Tibial nerve (tissue), 4 donors: Measurements from ENCODE around the gene ZSCAN31. TPM values are rescaled to one million over a fixed set of nuclear protein-coding genes. Genes with fewer than 3 reads are reported as not detected.
A peak's percentile ranks its signal among the peaks of the same experiment; 100 is the strongest.

ENCODE experiments used
- DNase-seq, 2 donors: peaks; one replicate each; pipeline ENCODE4 v3.0.0-alpha.2; 2019; ENCODE audit warnings: low spot score in 2 of 2
- H3K27ac ChIP-seq, 4 donors: fragments of 200-600 bp; sonication (generic) in 3 of 4; one replicate each; pipeline ENCODE4 v1.5.1; 2017 to 2019; ENCODE audit warnings: mild to moderate bottlenecking in 1 of 4
- H3K27me3 ChIP-seq, 2 donors: fragments of 200-600 bp; sonication (generic) in 1 of 2; one replicate each; pipeline versions ENCODE4 v1.5.1 to v1.6.0; 2017 to 2019
- H3K36me3 ChIP-seq, 3 donors: fragments of 200-600 bp; sonication (generic); one replicate each; pipeline ENCODE4 v1.5.1; 2018 to 2019
- H3K4me1 ChIP-seq, 4 donors: fragments of 200-600 bp; sonication (generic) in 3 of 4; one replicate each; pipeline ENCODE4 v1.5.1; 2017 to 2019
- H3K4me3 ChIP-seq, 4 donors: fragments of 200-600 bp; sonication (generic) in 3 of 4; one replicate each; pipeline ENCODE4 v1.5.1; 2017 to 2019; ENCODE audit warnings: mild to moderate bottlenecking in 1 of 4, moderate library complexity in 1 of 4
- H3K9me3 ChIP-seq, 4 donors: fragments of 200-600 bp; sonication (generic) in 3 of 4; one replicate each; pipeline ENCODE4 v1.5.1; 2017 to 2019
- EP300 ChIP-seq, 2 donors: sonication (generic); formaldehyde crosslinking; IDR thresholded peaks; one replicate each; pipeline ENCODE4 v1.6.1; 2017; ENCODE audit warnings: antibody characterized with exemption in 2 of 2, mild to moderate bottlenecking in 1 of 2
- POLR2A ChIP-seq, 2 donors: fragments of 450-650 bp; IDR thresholded peaks; one replicate each; pipeline ENCODE4 v1.6.1; 2017; ENCODE audit warnings: antibody characterized with exemption in 2 of 2, mild to moderate bottlenecking in 2 of 2, moderate library complexity in 2 of 2
- WGBS, 2 donors: methylation state at CpG; one replicate each; pipeline ENCODE4 v1.1.5; 2018; 5-methylcytosine and 5-hydroxymethylcytosine counted together
- total RNA-seq, 4 donors: library from RNA; depleted of rRNA; stranded (reverse); fragments of >200 nt; gene quantifications; one replicate each; pipeline ENCODE4 v1.1.0, GENCODE V29; 2016
- TF ChIP-seq, protein P1 (sequence below), 5 experiments: fragments of 200-600 bp in 3 of 5; fragments of 450-650 bp in 2 of 5; sonication (generic) in 3 of 5; IDR thresholded peaks; one replicate each; pipeline ENCODE4 v1.5.1; 2016 to 2019; ENCODE audit warnings: antibody characterized with exemption in 5 of 5, mild to moderate bottlenecking in 3 of 5, moderate library complexity in 2 of 5

ZSCAN31 gene
- total RNA-seq, 4 donors from 2014 or later = 6.3 to 12.8 (median 9.2) TPM

DNA sequence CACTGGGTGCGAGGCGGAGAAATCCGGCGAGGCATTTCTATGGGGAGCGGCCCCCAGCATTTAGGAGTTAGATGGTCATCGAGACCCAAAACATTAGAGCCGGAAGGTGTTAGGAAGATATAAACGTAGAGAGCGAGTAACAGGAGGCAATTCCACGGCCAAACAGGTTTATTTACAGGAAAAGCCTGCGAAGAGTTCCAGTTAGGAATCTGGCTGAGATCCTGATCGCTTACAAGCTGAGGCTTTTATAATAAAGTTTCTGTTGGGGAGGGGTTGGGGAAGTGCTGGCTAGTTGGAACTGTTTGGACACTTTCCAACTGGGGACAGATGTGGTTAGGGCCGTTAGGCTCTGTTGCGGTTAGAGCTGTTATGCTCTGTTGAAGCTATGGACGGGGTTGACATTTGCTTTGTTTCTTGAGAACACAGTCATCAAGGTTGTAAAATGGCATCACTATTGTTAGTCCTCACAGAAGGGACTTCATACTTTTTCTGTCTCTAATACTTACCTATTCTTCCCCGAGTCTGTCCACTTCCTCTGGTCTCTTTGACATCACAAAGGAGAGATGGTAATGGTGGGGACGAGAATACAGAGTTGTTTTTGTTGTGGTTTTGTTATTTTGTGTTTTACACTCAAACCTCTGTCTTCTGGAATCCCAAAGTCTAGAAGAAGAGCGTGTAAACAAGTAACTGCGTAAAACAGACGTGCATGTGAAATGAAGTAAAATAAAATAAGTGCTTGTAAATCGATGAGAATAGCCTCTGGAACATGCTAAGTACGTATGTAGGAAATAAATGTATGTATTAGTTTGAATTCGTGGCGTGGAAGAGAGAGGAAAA is 554 bp upstream of the ZSCAN31 start:
- H3K4me1 ChIP-seq = peaks cover 0 to 24% (median 8%) of the 10 kb centered on the region in 4 donors
- H3K4me3 ChIP-seq = peak overlapping the region; percentile 50 to 92 (median 70)
- peak in 1 of 2 donors; percentile 40 for DNase-seq
- H3K9me3 ChIP-seq = no peaks in the 10 kb centered on the region
- TF ChIP-seq POLR2A (IDR thresholded peaks at IDR 0.05) = no peak
- H3K36me3 ChIP-seq = peaks cover 0 to 4% (median 0%) of the 10 kb centered on the region in 3 donors
- no peaks in the 10 kb centered on the region for H3K27me3 ChIP-seq
- peak overlapping the region; percentile 93 to 99 (median 94) for H3K27ac ChIP-seq
- 9 to 10% methylated on average over 24 of the region's 24 CpGs for WGBS, 2 donors

DNA sequence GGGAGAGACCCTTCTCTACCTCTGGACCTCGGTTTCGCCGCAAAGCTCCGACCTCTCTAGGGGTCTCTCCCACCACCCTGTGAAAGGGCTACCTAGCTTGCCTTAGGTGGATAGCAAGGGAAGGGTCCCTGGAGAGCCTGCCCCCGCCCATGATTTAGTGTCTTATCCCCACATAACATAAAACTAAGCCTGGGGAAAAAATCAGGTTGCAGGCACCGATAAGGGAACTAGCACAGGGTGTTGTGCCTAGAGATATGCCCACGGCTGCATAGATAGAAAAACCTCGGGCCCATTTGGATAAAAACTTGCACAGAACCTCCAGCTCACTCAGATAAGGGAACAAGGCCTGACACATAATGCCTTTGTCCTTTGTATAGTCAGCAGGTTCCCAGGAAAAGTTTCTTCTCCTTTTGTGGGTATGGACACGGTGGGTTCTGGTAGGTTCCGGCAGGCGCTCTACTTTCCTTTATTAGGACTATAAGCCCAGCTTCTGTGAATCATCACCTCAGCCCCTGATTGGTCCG is 846 bp downstream of the ZSCAN31 start:
- TF ChIP-seq, protein P1, sequence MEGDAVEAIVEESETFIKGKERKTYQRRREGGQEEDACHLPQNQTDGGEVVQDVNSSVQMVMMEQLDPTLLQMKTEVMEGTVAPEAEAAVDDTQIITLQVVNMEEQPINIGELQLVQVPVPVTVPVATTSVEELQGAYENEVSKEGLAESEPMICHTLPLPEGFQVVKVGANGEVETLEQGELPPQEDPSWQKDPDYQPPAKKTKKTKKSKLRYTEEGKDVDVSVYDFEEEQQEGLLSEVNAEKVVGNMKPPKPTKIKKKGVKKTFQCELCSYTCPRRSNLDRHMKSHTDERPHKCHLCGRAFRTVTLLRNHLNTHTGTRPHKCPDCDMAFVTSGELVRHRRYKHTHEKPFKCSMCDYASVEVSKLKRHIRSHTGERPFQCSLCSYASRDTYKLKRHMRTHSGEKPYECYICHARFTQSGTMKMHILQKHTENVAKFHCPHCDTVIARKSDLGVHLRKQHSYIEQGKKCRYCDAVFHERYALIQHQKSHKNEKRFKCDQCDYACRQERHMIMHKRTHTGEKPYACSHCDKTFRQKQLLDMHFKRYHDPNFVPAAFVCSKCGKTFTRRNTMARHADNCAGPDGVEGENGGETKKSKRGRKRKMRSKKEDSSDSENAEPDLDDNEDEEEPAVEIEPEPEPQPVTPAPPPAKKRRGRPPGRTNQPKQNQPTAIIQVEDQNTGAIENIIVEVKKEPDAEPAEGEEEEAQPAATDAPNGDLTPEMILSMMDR (IDR thresholded peaks at IDR 0.05) = no peak
- TF ChIP-seq POLR2A (IDR thresholded peaks at IDR 0.05) (no peak), EP300 (IDR thresholded peaks at IDR 0.05) (no peak)
- Histone ChIP-seq H3K4me3 (peak overlapping the region; percentile 50 to 92 (median 70)), H3K9me3 (no peaks in the 10 kb centered on the region), H3K36me3 (peaks cover 0 to 4% (median 0%) of the 10 kb centered on the region in 3 donors), H3K27ac (peak overlapping the region; percentile 93 to 99 (median 94)), H3K27me3 (no peaks in the 10 kb centered on the region), H3K4me1 (peaks cover 0 to 24% (median 8%) of the 10 kb centered on the region in 4 donors)
- DNase-seq = peak in 1 of 2 donors; percentile 85
- 33 to 36% methylated on average over 12 of the region's 12 CpGs for WGBS, 2 donors

DNA sequence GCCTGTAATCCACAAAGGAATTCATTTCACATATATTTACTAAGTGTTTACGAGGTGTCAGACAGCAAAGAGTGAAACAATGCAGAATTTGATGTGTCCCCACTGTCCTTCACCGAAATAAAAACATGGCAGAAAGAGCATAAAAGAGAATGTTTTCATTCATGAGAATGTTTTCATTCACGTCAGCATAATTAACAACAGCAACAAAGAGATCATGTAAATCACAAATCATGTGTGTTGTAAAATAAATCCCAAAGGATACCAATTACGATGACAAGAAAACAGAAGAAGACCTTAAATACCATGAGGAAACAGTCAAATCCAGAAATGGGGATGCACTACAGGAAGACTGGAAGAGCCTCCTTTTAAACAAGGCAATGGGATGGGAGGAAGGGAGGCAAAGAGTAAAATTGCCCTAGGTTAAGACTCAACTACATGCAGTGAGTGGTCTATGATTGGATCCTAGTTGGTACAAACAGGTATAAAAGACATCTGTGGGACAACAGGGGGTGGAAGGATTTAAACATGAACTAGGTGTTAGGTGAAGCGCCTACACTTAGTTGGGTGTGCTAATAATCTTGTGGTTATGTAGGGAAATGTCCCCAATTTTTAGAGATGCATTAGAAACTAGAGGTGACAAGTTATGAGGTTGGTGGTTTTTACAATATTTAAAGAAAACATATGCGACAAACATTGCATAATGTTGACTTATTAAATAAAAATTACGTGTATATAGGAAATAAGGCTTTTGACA is 1.5 kb downstream of the ZSCAN31 start:
- DNase-seq = no peak
- peaks cover 0 to 2% (median 0%) of the 10 kb centered on the region in 4 donors for H3K9me3 ChIP-seq
- H3K27ac ChIP-seq = peak overlapping the region; percentile 93 to 99 (median 94)
- H3K27me3 ChIP-seq = no peaks in the 10 kb centered on the region
- peaks cover 0 to 24% (median 8%) of the 10 kb centered on the region in 4 donors for H3K4me1 ChIP-seq
- H3K36me3 ChIP-seq = peaks cover 0 to 11% (median 0%) of the 10 kb centered on the region in 3 donors
- WGBS, 2 donors = 57 to 63% methylated on average over 7 of the region's 7 CpGs
- TF ChIP-seq EP300 (IDR thresholded peaks at IDR 0.05) (no peak), POLR2A (IDR thresholded peaks at IDR 0.05) (no peak)
- peak overlapping the region in 2 of 4 donors; percentile 50 to 92 for H3K4me3 ChIP-seq

DNA sequence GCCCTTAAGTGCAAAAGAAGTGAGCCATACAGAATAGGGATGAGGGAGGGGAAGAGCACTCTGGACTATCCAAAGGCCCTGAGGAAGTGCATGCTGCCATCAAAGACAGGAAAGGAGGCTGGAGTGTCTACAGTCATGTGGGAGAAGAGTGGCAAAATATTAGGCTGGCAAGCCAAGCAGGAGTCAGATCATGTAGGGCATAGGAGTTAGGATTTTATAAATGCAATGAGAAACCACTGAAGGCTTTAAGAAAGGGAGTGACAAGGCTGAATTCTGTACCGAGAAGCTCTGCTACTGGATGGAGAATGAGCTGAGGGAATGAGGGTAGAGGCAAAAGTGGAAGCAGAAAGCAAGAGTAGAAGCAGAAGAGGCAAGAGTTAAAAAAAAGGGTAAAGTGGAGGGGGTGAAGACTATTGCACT is 2.3 kb downstream of the ZSCAN31 start:
- peaks cover 0 to 19% (median 0%) of the 10 kb centered on the region in 3 donors for H3K36me3 ChIP-seq
- no peak overlapping the region for H3K4me3 ChIP-seq
- TF ChIP-seq POLR2A (IDR thresholded peaks at IDR 0.05) = no peak
- no peak for TF ChIP-seq EP300 (IDR thresholded peaks at IDR 0.05)
- TF ChIP-seq, protein P1 (IDR thresholded peaks at IDR 0.05) = no peak
- H3K4me1 ChIP-seq = peaks cover 0 to 24% (median 8%) of the 10 kb centered on the region in 4 donors
- no peak for DNase-seq
- WGBS, 2 donors = 67 to 72% methylated on average over 1 of the region's 1 CpG
- H3K27ac ChIP-seq = peak overlapping the region in 1 of 4 donors; percentile 94
- no peaks in the 10 kb centered on the region for H3K27me3 ChIP-seq
- peaks cover 0 to 10% (median 0%) of the 10 kb centered on the region in 4 donors for H3K9me3 ChIP-seq

DNA sequence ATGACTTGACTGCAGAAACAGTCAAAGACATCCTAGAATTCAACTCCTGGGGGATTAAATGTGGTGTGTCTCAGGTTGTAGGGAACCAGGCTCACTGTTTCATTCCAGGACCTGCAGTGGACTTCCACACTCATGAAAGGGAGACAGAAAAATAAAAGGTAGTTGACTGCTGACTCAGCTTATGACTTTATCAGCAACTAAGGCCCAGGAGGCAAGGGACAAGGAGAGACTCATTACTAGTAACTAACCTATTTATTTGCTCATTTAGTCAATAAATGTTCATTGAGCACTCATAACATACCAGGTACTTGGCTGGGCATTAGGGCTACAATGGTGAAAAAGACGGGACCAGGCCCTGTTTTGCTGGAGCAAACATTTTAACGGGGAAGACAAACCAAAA is 2.9 kb downstream of the ZSCAN31 start:
- Histone ChIP-seq H3K27me3 (no peaks in the 10 kb centered on the region), H3K27ac (no peak overlapping the region), H3K4me3 (no peak overlapping the region), H3K36me3 (peaks cover 0 to 25% (median 0%) of the 10 kb centered on the region in 3 donors), H3K4me1 (peaks cover 0 to 24% (median 8%) of the 10 kb centered on the region in 4 donors), H3K9me3 (peaks cover 0 to 13% (median 0%) of the 10 kb centered on the region in 4 donors)
- DNase-seq = no peak
- WGBS, 2 donors = 95 to 96% methylated on average over 2 of the region's 2 CpGs
- TF ChIP-seq, protein P1 (IDR thresholded peaks at IDR 0.05) = no peak
- TF ChIP-seq EP300 (IDR thresholded peaks at IDR 0.05) (no peak), POLR2A (IDR thresholded peaks at IDR 0.05) (no peak)
